ENCODE data around the gene HAND1. TPM values are rescaled to one million over a fixed set of nuclear protein-coding genes. Genes with fewer than 3 reads are reported as not detected.

Gene HAND1
- total RNA-seq, 1 donor from 2014 or later, result not detected

DNA sequence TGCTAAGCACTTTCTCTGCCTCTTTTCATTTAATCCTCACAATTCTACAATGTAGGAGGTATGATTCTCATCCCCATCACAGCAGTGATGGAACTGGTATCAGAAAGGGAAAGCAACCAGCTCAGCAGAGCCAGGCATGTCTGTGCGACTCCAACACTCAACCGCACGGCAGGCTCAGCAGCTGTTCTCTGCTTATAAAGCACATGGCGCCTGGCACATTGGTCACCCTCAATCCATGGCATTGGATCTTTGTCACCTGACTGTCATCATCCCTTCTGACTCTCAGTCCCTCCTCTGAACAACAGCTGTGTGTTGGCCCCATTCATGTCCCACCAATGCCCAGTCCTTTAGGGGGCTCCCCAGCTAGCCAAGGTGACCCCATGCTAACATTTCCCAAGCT is 45.1 kb upstream of the HAND1 start:
- DNase-seq (ENCODE audit: low read depth) (peak; percentile 29), FAIRE-seq (no peak)
- no peak for TF ChIP-seq CTCF (IDR thresholded peaks at IDR 0.05; ENCODE audit: insufficient read depth, low read length, severe bottlenecking)
- H3K27me3 ChIP-seq (ENCODE audit: control insufficient read depth, insufficient read depth, low read length), result no peaks in the 10 kb centered on the region
- H3K36me3 ChIP-seq (ENCODE audit: control insufficient read depth, insufficient read depth, low read length), result no peaks in the 10 kb centered on the region
- H3K4me3 ChIP-seq (ENCODE audit: low read depth, low read length), result no peak overlapping the region

DNA sequence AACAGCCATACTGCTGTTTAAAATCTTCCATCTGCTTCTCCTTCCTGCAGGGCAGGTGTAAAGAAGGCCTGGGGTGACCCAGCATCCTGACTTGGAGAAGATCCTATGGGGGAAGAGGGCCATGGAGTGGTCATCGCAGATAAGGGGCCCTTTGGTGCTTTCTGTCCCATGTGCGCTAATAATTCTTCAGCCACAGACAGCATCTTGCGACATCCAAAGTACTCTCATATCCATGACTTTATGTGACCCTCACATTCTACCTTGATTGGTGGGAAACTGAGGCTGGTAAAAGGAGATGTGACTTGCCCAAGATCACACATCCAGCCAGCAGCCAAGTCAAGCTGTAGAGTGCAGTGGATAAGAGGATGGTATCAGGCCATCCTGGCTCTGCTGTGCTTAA is 44.3 kb upstream of the HAND1 start:
- no peak for DNase-seq (ENCODE audit: low read depth)
- Histone ChIP-seq H3K27me3 (ENCODE audit: control insufficient read depth, insufficient read depth, low read length) (no peaks in the 10 kb centered on the region), H3K4me3 (ENCODE audit: low read depth, low read length) (no peak overlapping the region), H3K36me3 (ENCODE audit: control insufficient read depth, insufficient read depth, low read length) (no peaks in the 10 kb centered on the region)
- FAIRE-seq, result no peak
- no peak for TF ChIP-seq CTCF (IDR thresholded peaks at IDR 0.05; ENCODE audit: insufficient read depth, low read length, severe bottlenecking)

- Histone ChIP-seq H3K27me3 (ENCODE audit: control insufficient read depth, insufficient read depth, low read length) (no peaks in the 10 kb centered on the region), H3K36me3 (ENCODE audit: control insufficient read depth, insufficient read depth, low read length) (no peaks in the 10 kb centered on the region), H3K4me3 (ENCODE audit: low read depth, low read length) (no peak overlapping the region)
- no peak for TF ChIP-seq CTCF (IDR thresholded peaks at IDR 0.05; ENCODE audit: insufficient read depth, low read length, severe bottlenecking)
- no peak for DNase-seq (ENCODE audit: low read depth)
- no peak for FAIRE-seq
Measured at GRCh38 chr5:154521756-154522155, 43.7 kb upstream of the HAND1 start.

- FAIRE-seq (no peak), DNase-seq (ENCODE audit: low read depth) (peak; percentile 40)
- no peaks in the 10 kb centered on the region for H3K36me3 ChIP-seq (ENCODE audit: control insufficient read depth, insufficient read depth, low read length)
- TF ChIP-seq CTCF (IDR thresholded peaks at IDR 0.05; ENCODE audit: insufficient read depth, low read length, severe bottlenecking), result peak; percentile 85
- H3K4me3 ChIP-seq (ENCODE audit: low read depth, low read length), result no peak overlapping the region
- no peaks in the 10 kb centered on the region for H3K27me3 ChIP-seq (ENCODE audit: control insufficient read depth, insufficient read depth, low read length)
Measured at GRCh38 chr5:154520861-154521453, 42.9 kb upstream of the HAND1 start.

DNA sequence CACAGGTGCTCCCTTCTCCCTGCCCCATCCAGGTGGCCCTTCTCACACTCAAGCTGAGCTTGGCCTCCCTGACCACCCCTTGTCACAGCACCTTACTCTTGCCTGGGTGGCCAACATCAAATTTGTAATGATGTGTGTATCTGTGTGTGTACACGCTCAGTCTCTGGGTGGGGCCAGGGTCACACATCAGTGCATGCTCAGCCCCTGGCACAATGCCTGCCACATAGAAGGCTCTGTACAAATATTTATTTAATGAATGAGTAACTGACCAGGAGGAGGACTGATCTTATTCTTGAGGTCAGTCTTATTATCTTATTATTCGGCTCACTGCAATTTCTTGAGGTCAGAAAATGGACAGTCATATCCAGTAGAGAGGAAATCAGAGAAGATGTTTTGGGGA is 41.3 kb upstream of the HAND1 start:
- Histone ChIP-seq H3K27me3 (ENCODE audit: control insufficient read depth, insufficient read depth, low read length) (peaks cover 4% of the 10 kb centered on the region), H3K4me3 (ENCODE audit: low read depth, low read length) (no peak overlapping the region), H3K36me3 (ENCODE audit: control insufficient read depth, insufficient read depth, low read length) (no peaks in the 10 kb centered on the region)
- TF ChIP-seq CTCF (IDR thresholded peaks at IDR 0.05; ENCODE audit: insufficient read depth, low read length, severe bottlenecking), result no peak
- DNase-seq (ENCODE audit: low read depth) (peak; percentile 44), FAIRE-seq (no peak)

- no peak for TF ChIP-seq CTCF (IDR thresholded peaks at IDR 0.05; ENCODE audit: insufficient read depth, low read length, severe bottlenecking)
- FAIRE-seq, result no peak
- H3K4me3 ChIP-seq (ENCODE audit: low read depth, low read length), result no peak overlapping the region
- peaks cover 12% of the 10 kb centered on the region for H3K27me3 ChIP-seq (ENCODE audit: control insufficient read depth, insufficient read depth, low read length)
- H3K36me3 ChIP-seq (ENCODE audit: control insufficient read depth, insufficient read depth, low read length), result no peaks in the 10 kb centered on the region
- DNase-seq (ENCODE audit: low read depth), result no peak
Measured at GRCh38 chr5:154518438-154518867, 40.4 kb upstream of the HAND1 start.
